ENCODE measurements around the gene SREK1.

SREK1 gene, protein sequence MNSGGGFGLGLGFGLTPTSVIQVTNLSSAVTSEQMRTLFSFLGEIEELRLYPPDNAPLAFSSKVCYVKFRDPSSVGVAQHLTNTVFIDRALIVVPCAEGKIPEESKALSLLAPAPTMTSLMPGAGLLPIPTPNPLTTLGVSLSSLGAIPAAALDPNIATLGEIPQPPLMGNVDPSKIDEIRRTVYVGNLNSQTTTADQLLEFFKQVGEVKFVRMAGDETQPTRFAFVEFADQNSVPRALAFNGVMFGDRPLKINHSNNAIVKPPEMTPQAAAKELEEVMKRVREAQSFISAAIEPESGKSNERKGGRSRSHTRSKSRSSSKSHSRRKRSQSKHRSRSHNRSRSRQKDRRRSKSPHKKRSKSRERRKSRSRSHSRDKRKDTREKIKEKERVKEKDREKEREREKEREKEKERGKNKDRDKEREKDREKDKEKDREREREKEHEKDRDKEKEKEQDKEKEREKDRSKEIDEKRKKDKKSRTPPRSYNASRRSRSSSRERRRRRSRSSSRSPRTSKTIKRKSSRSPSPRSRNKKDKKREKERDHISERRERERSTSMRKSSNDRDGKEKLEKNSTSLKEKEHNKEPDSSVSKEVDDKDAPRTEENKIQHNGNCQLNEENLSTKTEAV

DNA sequence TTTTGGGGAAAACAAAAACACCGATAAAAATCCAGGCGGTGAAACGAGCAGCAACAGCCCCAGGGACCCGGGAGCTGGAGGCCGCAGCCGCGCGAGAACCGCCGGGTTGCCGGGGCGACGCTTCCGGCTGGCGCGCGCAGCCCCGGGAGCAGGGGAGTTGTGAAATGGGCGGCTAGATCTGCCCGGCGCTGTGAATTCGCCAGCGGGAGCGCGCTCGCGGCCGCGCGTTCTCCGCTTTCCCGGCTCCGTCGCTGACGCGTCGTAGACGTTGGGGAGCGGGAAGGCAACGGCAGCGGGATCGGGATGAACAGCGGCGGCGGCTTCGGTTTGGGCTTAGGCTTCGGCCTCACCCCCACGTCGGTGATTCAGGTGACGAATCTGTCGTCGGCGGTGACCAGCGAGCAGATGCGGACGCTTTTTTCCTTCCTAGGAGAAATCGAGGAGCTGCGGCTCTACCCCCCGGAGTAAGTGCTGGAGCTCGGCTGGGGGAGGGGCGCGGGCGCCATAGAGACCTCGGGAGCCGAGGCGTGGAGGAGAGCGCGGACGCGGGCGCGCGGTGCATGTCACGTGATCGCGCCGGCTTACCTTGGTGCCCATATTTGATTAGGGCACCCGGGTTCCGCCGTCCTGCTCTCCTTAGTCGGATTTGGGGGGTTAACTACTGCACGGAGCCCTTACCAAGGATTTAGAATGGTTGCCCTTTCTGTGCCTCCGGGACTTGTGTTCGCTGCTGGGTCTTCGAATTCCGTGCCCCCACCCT, at the start of gene SREK1:
Gene SREK1, plus strand, starts transcription at position 227 of the 760 bp plus-strand sequence. Its CDS starts 77 bp downstream, at position 304.
- TF ChIP-seq, protein P1, sequence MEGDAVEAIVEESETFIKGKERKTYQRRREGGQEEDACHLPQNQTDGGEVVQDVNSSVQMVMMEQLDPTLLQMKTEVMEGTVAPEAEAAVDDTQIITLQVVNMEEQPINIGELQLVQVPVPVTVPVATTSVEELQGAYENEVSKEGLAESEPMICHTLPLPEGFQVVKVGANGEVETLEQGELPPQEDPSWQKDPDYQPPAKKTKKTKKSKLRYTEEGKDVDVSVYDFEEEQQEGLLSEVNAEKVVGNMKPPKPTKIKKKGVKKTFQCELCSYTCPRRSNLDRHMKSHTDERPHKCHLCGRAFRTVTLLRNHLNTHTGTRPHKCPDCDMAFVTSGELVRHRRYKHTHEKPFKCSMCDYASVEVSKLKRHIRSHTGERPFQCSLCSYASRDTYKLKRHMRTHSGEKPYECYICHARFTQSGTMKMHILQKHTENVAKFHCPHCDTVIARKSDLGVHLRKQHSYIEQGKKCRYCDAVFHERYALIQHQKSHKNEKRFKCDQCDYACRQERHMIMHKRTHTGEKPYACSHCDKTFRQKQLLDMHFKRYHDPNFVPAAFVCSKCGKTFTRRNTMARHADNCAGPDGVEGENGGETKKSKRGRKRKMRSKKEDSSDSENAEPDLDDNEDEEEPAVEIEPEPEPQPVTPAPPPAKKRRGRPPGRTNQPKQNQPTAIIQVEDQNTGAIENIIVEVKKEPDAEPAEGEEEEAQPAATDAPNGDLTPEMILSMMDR (conservative IDR thresholded peaks at IDR 0.05): no peak
- peak within 1 kb of the TSS; percentile 98 for H3K27ac ChIP-seq

DNA sequence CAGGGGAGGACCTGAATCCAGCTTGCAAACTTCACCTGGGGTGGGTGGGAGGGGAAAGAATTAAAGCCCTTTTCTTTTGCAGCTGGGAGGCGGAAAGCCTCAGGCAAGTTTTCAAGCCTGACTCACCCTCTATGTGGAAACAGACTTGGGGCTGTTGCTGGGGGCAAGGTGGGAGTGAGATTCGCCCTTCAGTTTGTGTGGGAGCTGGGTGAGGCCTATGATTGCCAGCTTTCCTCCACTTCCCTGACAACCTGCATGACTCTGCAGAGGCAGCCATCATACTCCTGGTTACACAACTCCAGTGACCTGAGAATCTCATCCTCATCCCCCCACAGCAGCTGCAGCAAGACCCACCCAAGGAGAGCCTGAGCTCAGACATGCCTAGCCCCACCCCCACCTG, 43.2 kb upstream of the SREK1 start:
- no peak overlapping the region for H3K27ac ChIP-seq
- TF ChIP-seq, protein P1 (conservative IDR thresholded peaks at IDR 0.05): no peak

DNA sequence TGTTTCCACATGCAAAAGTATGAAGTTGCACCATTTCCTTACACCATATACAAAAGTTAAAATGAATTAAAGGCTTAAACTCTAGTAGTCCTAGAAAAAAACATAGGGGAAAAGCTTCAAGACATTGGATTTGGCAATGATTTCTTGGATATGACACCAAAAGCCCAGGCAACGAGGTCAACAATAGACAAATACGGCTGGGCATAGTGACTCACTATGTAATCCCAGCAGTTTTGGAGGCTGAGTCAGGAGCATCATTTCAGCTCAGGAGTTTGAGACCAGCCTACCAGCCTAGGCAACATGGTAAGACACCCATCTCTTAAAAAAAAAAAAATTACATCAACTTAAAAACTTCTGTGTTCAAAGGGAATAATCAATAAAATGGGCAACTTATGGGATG, 30.9 kb upstream of the SREK1 start:
- H3K27ac ChIP-seq: no peak overlapping the region
- TF ChIP-seq, protein P1 (conservative IDR thresholded peaks at IDR 0.05): no peak

DNA sequence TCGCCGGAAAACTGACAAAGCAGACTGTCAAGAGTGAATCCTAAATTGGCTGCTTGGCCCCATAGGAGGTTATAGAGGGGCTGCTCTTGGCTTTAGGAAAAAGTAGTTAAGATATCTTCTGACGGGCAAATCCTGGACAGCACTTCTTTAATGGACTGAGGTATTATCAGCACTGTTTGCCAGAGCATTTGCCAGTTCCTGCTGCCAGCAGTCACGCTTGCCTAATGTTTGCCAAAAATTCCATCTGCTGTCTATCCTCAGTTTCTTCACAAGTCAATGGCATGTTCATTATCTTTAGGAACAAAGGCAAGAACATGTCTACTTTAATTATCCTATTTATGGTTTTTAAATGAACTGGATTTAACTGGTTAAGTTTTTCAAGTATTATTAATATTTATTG, 25.8 kb upstream of the SREK1 start:
- TF ChIP-seq, protein P1 (conservative IDR thresholded peaks at IDR 0.05): no peak
- H3K27ac ChIP-seq: no peak overlapping the region

DNA sequence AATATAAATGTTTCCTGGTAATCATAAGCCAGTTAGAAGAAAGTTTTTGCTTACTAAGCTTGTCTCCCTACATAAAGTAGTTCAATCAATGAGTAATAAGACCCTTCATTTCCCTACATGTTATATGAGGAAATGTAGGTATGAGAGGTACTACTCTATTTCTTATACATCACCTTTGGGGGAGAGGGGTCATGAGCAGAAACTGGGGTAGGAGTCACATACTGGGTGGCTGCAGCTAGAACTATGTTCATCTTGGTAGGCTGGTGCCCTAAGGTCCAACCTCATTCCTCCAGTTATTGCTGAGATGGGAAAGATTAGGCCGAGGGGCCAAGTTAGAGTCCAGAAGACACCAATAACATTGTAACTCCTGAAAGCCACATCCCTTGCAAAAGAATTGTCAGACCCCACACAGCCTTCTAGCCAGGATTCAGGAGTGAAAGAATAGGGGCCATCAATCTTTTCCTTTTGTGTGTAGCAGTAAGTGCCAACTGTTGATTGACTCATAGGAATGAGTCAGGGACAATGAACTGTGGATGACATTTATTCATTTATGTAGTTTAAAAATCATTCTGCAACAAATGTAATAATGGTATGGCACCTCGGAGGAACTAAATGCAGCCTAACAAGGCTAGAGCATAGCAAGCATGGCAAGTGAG, 21.6 kb upstream of the SREK1 start:
- TF ChIP-seq, protein P1 (conservative IDR thresholded peaks at IDR 0.05): no peak
- H3K27ac ChIP-seq: no peak overlapping the region

DNA sequence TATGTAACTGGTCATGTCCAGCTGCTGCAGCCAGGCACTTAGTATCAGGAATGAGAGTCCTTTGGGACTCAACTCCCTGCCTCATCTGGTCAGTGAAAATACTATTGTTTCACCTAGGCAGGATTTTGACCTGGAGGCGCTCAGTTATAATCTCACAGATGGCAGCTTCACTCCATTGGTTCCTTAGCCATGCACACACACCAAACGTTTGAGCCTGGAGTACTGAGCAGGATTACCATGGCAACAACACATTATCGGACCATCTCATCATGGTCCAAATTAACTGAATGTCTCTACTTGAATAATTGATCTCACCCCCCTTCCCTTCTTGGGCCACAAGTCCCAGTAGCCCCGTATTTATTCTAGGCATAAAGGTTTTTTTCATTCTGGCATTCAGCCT, 15.0 kb upstream of the SREK1 start:
- TF ChIP-seq, protein P1 (conservative IDR thresholded peaks at IDR 0.05): no peak
- no peak overlapping the region for H3K27ac ChIP-seq

DNA sequence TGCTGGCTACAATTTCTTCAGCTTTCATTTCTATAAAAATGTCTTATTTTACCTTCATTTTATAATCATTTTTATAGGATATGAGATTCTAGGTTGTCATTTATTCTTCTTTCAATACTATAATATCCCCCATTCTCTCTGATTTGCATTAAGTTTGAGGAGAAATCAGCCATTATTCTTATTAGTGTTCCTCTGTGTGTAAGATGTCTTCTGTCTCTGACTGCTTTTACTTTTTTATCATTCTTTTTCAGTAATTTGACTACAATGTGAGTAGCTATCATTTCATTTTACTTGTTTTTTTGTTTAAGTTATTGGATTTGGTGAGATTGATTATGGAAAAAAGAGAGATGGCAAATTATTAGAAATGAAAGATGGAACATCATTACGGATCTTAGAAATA, 13.6 kb upstream of the SREK1 start:
- H3K27ac ChIP-seq: no peak overlapping the region
- TF ChIP-seq, protein P1 (conservative IDR thresholded peaks at IDR 0.05): no peak
